ENCODE measurements around the gene COL5A3.

- TF ChIP-seq CREB5 (CRISPR knock-in tag; IDR thresholded peaks at IDR 0.05; ENCODE audit: low read depth) (no peak), ZFP3 (CRISPR knock-in tag; IDR thresholded peaks at IDR 0.05) (no peak)
Measured at GRCh38 chr19:10033614-10034013, 23.3 kb upstream of the COL5A3 start.

All from SK-N-SH treated with all-trans-retinoic acid at 6 μM for 48 hours (cell line).